Lower leg skin (tissue), 4 donors: Measurements from ENCODE around the gene TCHH. TPM values are rescaled to one million over a fixed set of nuclear protein-coding genes. Genes with fewer than 3 reads are reported as not detected.
A peak's percentile ranks its signal among the peaks of the same experiment; 100 is the strongest.

ENCODE experiments used
- DNase-seq, 2 donors: peaks; one replicate each; pipeline ENCODE4 v3.0.0-alpha.2; 2019; ENCODE audit warnings: low spot score in 2 of 2
- H3K4me3 ChIP-seq: fragments of 200-600 bp; sonication (generic); 2 replicates; pipeline ENCODE4 v1.5.1; 2017; ENCODE audit warnings: mild to moderate bottlenecking, low read depth; ENCODE audit not compliant: poor library complexity, severe bottlenecking
- CTCF ChIP-seq, 3 donors: fragments of 450-650 bp; IDR thresholded peaks; one replicate each; pipeline ENCODE4 v1.5.1; 2016; ENCODE audit warnings: antibody characterized with exemption in 3 of 3, mild to moderate bottlenecking in 3 of 3, moderate library complexity in 2 of 3
- POLR2A ChIP-seq, 2 donors: fragments of 450-650 bp; IDR thresholded peaks; one replicate each; pipeline ENCODE4 v1.6.1; 2016 to 2017; ENCODE audit warnings: antibody characterized with exemption in 2 of 2, mild to moderate bottlenecking in 1 of 2, moderate library complexity in 1 of 2
- WGBS, 2 donors: methylation state at CpG; one replicate each; pipeline ENCODE4 v1.1.5; 2018; 5-methylcytosine and 5-hydroxymethylcytosine counted together
- intact Hi-C: fragments of 100-400 bp; cut with DNase I; formaldehyde crosslinking; loops from one replicate; pipeline ENCODE4 v1.15.0; 2023; ENCODE audit warnings: low total_unique reads
- total RNA-seq, 4 donors: library from RNA; depleted of rRNA; stranded (reverse); fragments of >200 nt; gene quantifications; one replicate each; pipeline ENCODE4 v1.1.0, GENCODE V29; 2016

TCHH gene
- total RNA-seq, 4 donors from 2014 or later, result 0.39 to 29.5 (median 1.2) TPM

GRCh38 chr1:152125834-152126443 is 10.7 kb upstream of the TCHH start:
- intact Hi-C loops, result no loop called here
- TF ChIP-seq CTCF (IDR thresholded peaks at IDR 0.05), result no peak
- TF ChIP-seq POLR2A (IDR thresholded peaks at IDR 0.05), result no peak
- 65 to 67% methylated on average over 6 of the region's 6 CpGs for WGBS, 2 donors

DNA sequence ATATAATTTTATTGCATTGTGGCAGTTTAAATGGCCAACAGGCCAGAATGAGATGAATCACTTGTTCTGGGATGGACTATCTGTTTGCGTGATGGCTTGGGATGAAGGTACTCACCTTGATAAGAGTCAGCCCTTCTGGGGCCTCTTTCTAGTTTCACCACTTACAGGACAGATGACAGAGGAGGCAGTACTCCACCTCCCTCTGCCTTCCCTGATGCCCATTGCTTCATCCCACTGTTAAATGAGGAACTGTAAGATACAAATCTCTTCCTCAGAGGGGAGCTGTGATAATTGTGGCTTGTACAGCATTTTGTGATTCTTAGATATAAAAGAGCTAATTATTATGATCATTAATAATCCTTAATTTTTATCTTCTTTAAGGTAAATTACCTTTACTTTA is 3.7 kb upstream of the TCHH start:
- 88 to 95% methylated on average over 1 of the region's 1 CpG for WGBS, 2 donors
- intact Hi-C loops, result no loop called here
- TF ChIP-seq POLR2A (IDR thresholded peaks at IDR 0.05), result no peak
- no peak for TF ChIP-seq CTCF (IDR thresholded peaks at IDR 0.05)
- no peak for DNase-seq
- H3K4me3 ChIP-seq, result no peak overlapping the region

More at GRCh38 chr1:152125834-152126443, 10.7 kb upstream of the TCHH start:
- no peak for DNase-seq
- H3K4me3 ChIP-seq, result no peak overlapping the region

DNA sequence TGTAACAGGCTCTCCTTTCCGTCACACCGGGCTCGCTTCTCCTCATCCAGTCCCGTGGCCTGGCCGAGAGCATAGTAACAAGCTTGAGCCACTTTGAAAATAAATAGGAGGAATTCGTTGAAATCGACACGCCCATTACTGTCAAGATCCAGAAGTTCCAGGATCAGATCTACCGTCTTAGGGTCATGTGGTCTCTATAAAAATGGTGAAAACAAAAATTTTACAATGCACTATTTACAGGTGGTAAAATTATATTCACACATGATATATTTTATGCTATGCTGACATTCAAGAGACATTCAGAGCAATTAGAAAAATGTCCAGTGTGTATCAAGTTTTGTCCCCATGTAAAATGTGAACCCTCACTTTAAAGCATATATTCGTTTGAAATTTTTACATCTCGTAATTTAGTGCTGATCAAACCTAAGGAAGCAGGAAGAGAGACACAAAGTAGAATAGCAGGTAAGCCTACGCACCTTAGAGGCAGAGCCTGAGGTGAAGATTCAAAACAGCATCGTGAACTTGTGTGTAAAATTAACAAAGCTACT is 2.3 kb downstream of the TCHH start:
- no peak for DNase-seq
- intact Hi-C loops, result no loop called here
- TF ChIP-seq CTCF (IDR thresholded peaks at IDR 0.05) (no peak), POLR2A (IDR thresholded peaks at IDR 0.05) (no peak)

DNA sequence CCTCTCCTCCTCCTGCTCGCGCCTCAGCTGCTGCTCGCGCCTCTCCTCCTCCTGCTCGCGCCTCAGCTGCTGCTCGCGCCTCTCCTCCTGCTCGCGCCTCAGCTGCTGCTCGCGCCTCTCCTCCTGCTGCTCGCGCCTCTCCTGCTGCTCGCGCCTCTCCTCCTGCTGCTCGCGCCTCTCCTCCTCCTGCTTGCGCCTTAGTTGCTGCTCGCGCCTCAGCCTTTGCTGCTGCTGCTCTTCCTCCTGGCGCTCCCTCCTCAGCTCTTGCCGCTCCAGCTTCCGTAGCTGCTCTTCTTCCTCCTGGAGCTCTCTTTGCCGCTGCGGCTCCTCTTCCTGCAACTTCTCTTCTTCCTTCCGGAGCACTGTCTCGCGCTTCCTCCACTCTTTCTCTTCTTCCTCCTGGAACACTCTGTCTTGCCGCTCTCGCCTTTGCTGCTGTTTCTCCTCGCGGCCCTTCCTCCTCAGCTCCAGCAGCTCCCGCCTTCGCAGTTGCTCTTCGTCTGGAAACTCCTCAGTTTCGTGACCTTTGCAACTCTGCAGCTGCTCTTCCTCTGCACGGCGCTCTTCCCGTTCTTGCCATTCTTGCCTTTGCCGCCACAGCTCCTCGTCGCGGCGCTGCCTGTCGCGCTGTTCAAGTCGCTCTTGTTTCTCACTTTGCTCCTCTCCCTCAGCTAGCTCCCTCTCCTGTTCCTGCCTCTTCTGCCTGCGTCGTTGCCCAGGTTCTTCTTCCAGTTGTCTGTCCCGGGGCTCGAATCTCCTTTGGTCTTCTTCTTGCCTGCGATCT is 3.0 kb downstream of the TCHH start:
- TF ChIP-seq POLR2A (IDR thresholded peaks at IDR 0.05) (no peak), CTCF (IDR thresholded peaks at IDR 0.05) (no peak)
- H3K4me3 ChIP-seq, result peak overlapping the region; percentile 4
- no peak for DNase-seq
- intact Hi-C loops, result no loop called here
- 2% methylated on average over 46 to 53 of the region's 53 CpGs for WGBS, 2 donors

More for the DNA sequence above, 2.3 kb downstream of the TCHH start:
- H3K4me3 ChIP-seq, result no peak overlapping the region
- 37 to 39% methylated on average over 13 of the region's 13 CpGs for WGBS, 2 donors

DNA sequence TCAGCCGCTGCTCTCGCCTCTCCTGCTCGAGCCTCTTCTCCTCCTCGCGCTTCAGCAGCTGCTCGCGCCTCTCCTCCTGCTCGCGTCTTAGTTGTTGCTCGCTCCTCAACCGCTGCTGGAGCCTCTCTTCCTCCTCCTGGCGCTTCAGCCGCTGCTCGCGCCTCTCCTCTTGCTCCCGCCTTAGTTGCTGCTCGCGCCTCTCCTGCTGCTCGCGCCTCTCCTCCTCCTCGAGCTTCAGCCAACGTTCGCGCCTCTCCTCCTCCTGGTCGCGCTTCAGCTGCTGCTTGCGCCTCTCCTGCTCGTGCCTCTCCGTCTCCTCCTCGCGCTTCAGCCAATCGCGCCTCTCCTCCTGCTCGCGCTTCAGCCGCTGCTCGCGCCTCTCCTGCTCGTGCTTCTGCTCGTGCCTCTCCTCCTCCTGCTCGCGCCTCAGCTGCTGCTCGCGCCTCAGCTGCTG is 3.7 kb downstream of the TCHH start:
- no peak overlapping the region for H3K4me3 ChIP-seq
- TF ChIP-seq POLR2A (IDR thresholded peaks at IDR 0.05) (no peak), CTCF (IDR thresholded peaks at IDR 0.05) (no peak)
- no peak for DNase-seq
- WGBS, 2 donors, result 1 to 2% methylated on average over 41 to 44 of the region's 44 CpGs
- intact Hi-C loops, result no loop called here
